OCI-LY1 (cell line): ENCODE data around the gene HCN1.

Experiments used
- H2AFZ ChIP-seq: fragments of 200-600 bp; sonication (generic), shearing (Covaris generic); 2 replicates; pipeline ENCODE4 v1.6.0; 2014; ENCODE audit warnings: antibody characterized with exemption, mild to moderate bottlenecking, low read length
- H3F3A ChIP-seq: fragments of 200-600 bp; sonication (generic), shearing (Covaris generic); 2 replicates; pipeline ENCODE4 v1.6.0; 2014; ENCODE audit warnings: mild to moderate bottlenecking, antibody characterized with exemption, low read length, moderate library complexity; ENCODE audit not compliant: insufficient read depth
- H3K27ac ChIP-seq: fragments of 200-600 bp; sonication (generic); 2 replicates; pipeline ENCODE4 v1.5.1; 2014; ENCODE audit warnings: low read length, mixed run types, mild to moderate bottlenecking, low read depth; ENCODE audit not compliant: poor library complexity, severe bottlenecking
- H3K27me3 ChIP-seq: fragments of 200-600 bp; sonication (generic); 2 replicates; pipeline ENCODE4 v1.6.0; 2014; ENCODE audit warnings: antibody characterized with exemption, mild to moderate bottlenecking, low read length, moderate library complexity; ENCODE audit not compliant: insufficient read depth
- H3K36me3 ChIP-seq: fragments of 200-600 bp; sonication (generic); 2 replicates; pipeline ENCODE4 v1.6.1; 2014; ENCODE audit warnings: mild to moderate bottlenecking, antibody characterized with exemption, low read length, moderate library complexity, mixed read lengths; ENCODE audit not compliant: insufficient read depth
- H3K4me1 ChIP-seq: fragments of 200-600 bp; sonication (generic); 2 replicates; pipeline ENCODE4 v1.5.1; 2014; ENCODE audit warnings: mild to moderate bottlenecking, low read length, moderate library complexity; ENCODE audit not compliant: insufficient read depth, severe bottlenecking
- H3K4me2 ChIP-seq: fragments of 200-600 bp; sonication (generic), shearing (Covaris generic); 2 replicates; pipeline ENCODE4 v1.6.1; 2014; ENCODE audit warnings: low read length
- H3K4me3 ChIP-seq: fragments of 200-600 bp; sonication (generic); 2 replicates; pipeline ENCODE4 v1.5.1; 2014; ENCODE audit warnings: low read length, low read depth, mild to moderate bottlenecking, mixed read lengths; ENCODE audit not compliant: poor library complexity, severe bottlenecking
- H3K79me2 ChIP-seq: fragments of 200-600 bp; shearing (Covaris generic); 2 replicates; pipeline ENCODE4 v1.6.1; 2016; ENCODE audit warnings: mixed run types, low read length, mixed read lengths; ENCODE audit not compliant: insufficient read depth
- H3K9ac ChIP-seq: fragments of 200-600 bp; sonication (generic), shearing (Covaris generic); 2 replicates; pipeline ENCODE4 v1.6.1; 2014; ENCODE audit warnings: mild to moderate bottlenecking, low read length, mixed read lengths
- H3K9me2 ChIP-seq: fragments of 200-600 bp; sonication (generic), shearing (Covaris generic); 2 replicates; pipeline ENCODE4 v1.6.1; 2014; ENCODE audit warnings: low read depth, mild to moderate bottlenecking, low read length, mixed read lengths
- H3K9me3 ChIP-seq: fragments of 200-600 bp; shearing (Covaris generic); 2 replicates; pipeline ENCODE4 v1.6.1; 2014; ENCODE audit warnings: low read length, mixed read lengths
- H4K20me1 ChIP-seq: fragments of 200-600 bp; sonication (generic), shearing (Covaris generic); 2 replicates; pipeline ENCODE4 v1.6.0; 2016; ENCODE audit warnings: mild to moderate bottlenecking, low read length; ENCODE audit not compliant: insufficient read depth
- CTCF ChIP-seq: fragments of 200-600 bp; sonication (generic), shearing (Covaris generic); IDR thresholded peaks from 2 replicates; pipeline ENCODE4 v1.5.1; 2017; ENCODE audit warnings: mild to moderate bottlenecking, antibody characterized with exemption, low read length, moderate library complexity, mixed read lengths
- EZH2 ChIP-seq: fragments of 200-600 bp; sonication (generic), shearing (Covaris generic); IDR thresholded peaks from 2 replicates; pipeline ENCODE4 v1.8.0; 2017; ENCODE audit warnings: borderline replicate concordance, mixed run types, mild to moderate bottlenecking, antibody characterized with exemption, low read length, moderate library complexity, mixed read lengths

Gene HCN1

GRCh38 chr5:45542421-45542820 lies 153.8 kb downstream of the HCN1 start:
- H3K79me2 ChIP-seq = no peaks in the 10 kb centered on the region
- no peaks in the 10 kb centered on the region for H3K36me3 ChIP-seq
- H3K4me2 ChIP-seq = no peak overlapping the region
- H3K9me2 ChIP-seq = no peaks in the 10 kb centered on the region
- H3K4me3 ChIP-seq = no peak overlapping the region
- no peaks in the 10 kb centered on the region for H4K20me1 ChIP-seq
- no peak for TF ChIP-seq CTCF
- no peak for TF ChIP-seq EZH2
- no peaks in the 10 kb centered on the region for H3F3A ChIP-seq
- H3K27me3 ChIP-seq = no peaks in the 10 kb centered on the region
- H3K4me1 ChIP-seq = no peaks in the 10 kb centered on the region
- H2AFZ ChIP-seq = no peak overlapping the region
- no peak overlapping the region for H3K9ac ChIP-seq
- no peaks in the 10 kb centered on the region for H3K9me3 ChIP-seq
- H3K27ac ChIP-seq = no peak overlapping the region

GRCh38 chr5:45533663-45534062 lies 162.5 kb downstream of the HCN1 start:
- no peak overlapping the region for H3K4me2 ChIP-seq
- H3K27me3 ChIP-seq = no peaks in the 10 kb centered on the region
- H4K20me1 ChIP-seq = no peaks in the 10 kb centered on the region
- no peak overlapping the region for H3K27ac ChIP-seq
- no peak overlapping the region for H3K4me3 ChIP-seq
- no peak overlapping the region for H2AFZ ChIP-seq
- no peak for TF ChIP-seq CTCF
- TF ChIP-seq EZH2 = no peak
- H3K9ac ChIP-seq = no peak overlapping the region
- H3K9me3 ChIP-seq = no peaks in the 10 kb centered on the region
- no peaks in the 10 kb centered on the region for H3K79me2 ChIP-seq
- H3F3A ChIP-seq = no peaks in the 10 kb centered on the region
- no peaks in the 10 kb centered on the region for H3K4me1 ChIP-seq
- H3K36me3 ChIP-seq = no peaks in the 10 kb centered on the region
- no peaks in the 10 kb centered on the region for H3K9me2 ChIP-seq

- Histone ChIP-seq H3K4me2 (no peak overlapping the region), H3K79me2 (no peaks in the 10 kb centered on the region), H3F3A (no peaks in the 10 kb centered on the region), H2AFZ (no peak overlapping the region), H3K4me1 (no peaks in the 10 kb centered on the region), H3K36me3 (no peaks in the 10 kb centered on the region), H3K9me2 (no peaks in the 10 kb centered on the region), H3K27ac (no peak overlapping the region), H3K9me3 (no peaks in the 10 kb centered on the region), H3K9ac (no peak overlapping the region), H3K27me3 (no peaks in the 10 kb centered on the region), H3K4me3 (no peak overlapping the region), H4K20me1 (no peaks in the 10 kb centered on the region)
- TF ChIP-seq EZH2 = no peak
- no peak for TF ChIP-seq CTCF
These were observed 163.2 kb downstream of the HCN1 start for GRCh38 chr5:45532826-45533624.
